HCT116 (cell line): ENCODE measurements around the gene RNF151. TPM values are rescaled to one million over a fixed set of nuclear protein-coding genes. Genes with fewer than 3 reads are reported as not detected.

Source experiments
- ATAC-seq: fragments of 200-7000 bp; cut with Tn5 transposase; 2 replicates; pipeline ENCODE4 v1.9.1; 2020; ENCODE audit warnings: mild to moderate bottlenecking, moderate library complexity
- BruUV-seq: library from RNA; stranded (reverse); fragments of 400-500 nt; replicated peaks from 2 replicates; lab custom pipeline; 2021; lab: Mats Ljungman, UMichigan
- CTCF ChIA-PET: fragments of 300-600 bp; sonication (Branson Sonifier 250); formaldehyde crosslinking; loops from one replicate; lab custom pipeline; 2021; ENCODE audit warnings: antibody characterized with exemption; lab: Charles Lee
- POLR2A ChIA-PET: fragments of 300-600, 350-600 bp; sonication (Branson Sonifier 250); formaldehyde crosslinking; loops from one replicate; lab custom pipeline; 2021; ENCODE audit warnings: antibody characterized with exemption; lab: Charles Lee
- RAD21 ChIA-PET, 2 experiments: fragments of 300-600 bp; sonication (Branson Sonifier 250); formaldehyde crosslinking; loops; one replicate each; lab custom pipeline; 2023; ENCODE audit warnings: low total read pairs in 2 of 2; ENCODE audit not compliant: uncharacterized antibody in 2 of 2, unreplicated experiment in 2 of 2, low non-redundant PET in 1 of 2; lab: Charles Lee
- DNase-seq: peaks from one replicate; pipeline ENCODE4 v3.0.0-alpha.2; 2010; ENCODE audit warnings: low read depth, low spot score
- H2AFZ ChIP-seq: fragments of 200-600 bp; shearing (Covaris generic), sonication (generic); 2 replicates; pipeline ENCODE4 v1.6.1; 2017; ENCODE audit warnings: low read depth, mixed run types, mixed read lengths, antibody characterized with exemption, low read length; ENCODE audit not compliant: poor library complexity, severe bottlenecking
- H3K27ac ChIP-seq: 2 replicates; pipeline ENCODE4 v1.5.1; 2012; ENCODE audit warnings: low read depth, low read length
- H3K27me3 ChIP-seq: fragments of 200-600 bp; sonication (generic); 2 replicates; pipeline ENCODE4 v1.6.1; 2016; ENCODE audit warnings: mixed run types, low read length, mixed read lengths; ENCODE audit not compliant: insufficient read depth
- H3K36me3 ChIP-seq, 2 experiments: fragments of 200-500 bp in 1 of 2; fragments of 200-600 bp in 1 of 2; sonication (Bioruptor generic) in 1 of 2; sonication (generic) in 1 of 2; 2 replicates each; pipeline versions ENCODE4 v1.5.1 to v1.6.1; 2014 to 2016; ENCODE audit warnings: low read length in 2 of 2, inconsistent platforms in 1 of 2, mixed read lengths in 1 of 2, mixed run types in 1 of 2; ENCODE audit not compliant: insufficient read depth in 2 of 2, control insufficient read depth in 1 of 2
- H3K4me1 ChIP-seq, 2 experiments: fragments of 200-600 bp in 1 of 2; sonication (generic) in 1 of 2; 2 replicates each; pipeline versions ENCODE4 v1.5.1 to v1.6.1; 2012 to 2017; ENCODE audit warnings: low read length in 2 of 2, inconsistent platforms in 1 of 2, mild to moderate bottlenecking in 1 of 2, mixed read lengths in 1 of 2, mixed run types in 1 of 2, moderate library complexity in 1 of 2; ENCODE audit not compliant: insufficient read depth in 2 of 2, control insufficient read depth in 1 of 2
- H3K4me2 ChIP-seq: fragments of 200-600 bp; sonication (generic); 2 replicates; pipeline ENCODE4 v1.6.1; 2017; ENCODE audit warnings: mixed run types, low read length, mixed read lengths
- H3K4me3 ChIP-seq, 2 experiments: fragments of 200-600 bp in 1 of 2; sonication (generic) in 1 of 2; replicated peaks in 1 of 2; 2 replicates each; pipeline ENCODE4 v1.5.1; 2011 to 2016; ENCODE audit warnings: low read length in 2 of 2, control low read depth in 1 of 2, low read depth in 1 of 2, mild to moderate bottlenecking in 1 of 2, mixed read lengths in 1 of 2, mixed run types in 1 of 2
- H3K79me2 ChIP-seq: fragments of 200-600 bp; sonication (generic); 2 replicates; pipeline ENCODE4 v1.6.1; 2017; ENCODE audit warnings: mild to moderate bottlenecking, mixed run types, low read length, moderate library complexity, mixed read lengths; ENCODE audit not compliant: insufficient read depth
- H3K9ac ChIP-seq: fragments of 200-600 bp; sonication (generic); 2 replicates; pipeline ENCODE4 v1.6.1; 2016; ENCODE audit warnings: low read length, mixed read lengths
- H3K9me2 ChIP-seq: fragments of 200-600 bp; sonication (generic), shearing (Covaris generic); 2 replicates; pipeline ENCODE4 v1.6.1; 2017; ENCODE audit warnings: mixed run types, mild to moderate bottlenecking, moderate library complexity; ENCODE audit not compliant: insufficient read depth
- H3K9me3 ChIP-seq, 2 experiments: fragments of 200-500 bp in 1 of 2; fragments of 200-600 bp in 1 of 2; sonication (Bioruptor generic) in 1 of 2; sonication (generic) in 1 of 2; 2 replicates each; pipeline ENCODE4 v1.6.1; 2014 to 2017; ENCODE audit warnings: low read length in 2 of 2, mixed read lengths in 2 of 2, inconsistent platforms in 1 of 2, low read depth in 1 of 2, mild to moderate bottlenecking in 1 of 2, mixed run types in 1 of 2, moderate library complexity in 1 of 2; ENCODE audit not compliant: control insufficient read depth in 1 of 2, insufficient read depth in 1 of 2
- H4K20me1 ChIP-seq: fragments of 200-600 bp; sonication (generic), shearing (Covaris generic); 2 replicates; pipeline ENCODE4 v1.6.1; 2017; ENCODE audit warnings: mixed run types, mild to moderate bottlenecking, moderate library complexity; ENCODE audit not compliant: insufficient read depth
- ATF3 ChIP-seq: IDR thresholded peaks from 2 replicates; pipeline ENCODE4 v1.6.1; 2012
- CBX3 ChIP-seq: IDR thresholded peaks from 2 replicates; pipeline ENCODE4 v1.6.1; 2012; ENCODE audit warnings: low read depth
- CEBPB ChIP-seq: IDR thresholded peaks from 2 replicates; pipeline ENCODE4 v1.6.1; 2012; ENCODE audit warnings: low read depth
- CTCF ChIP-seq, 3 experiments: fragments of 200-600 bp in 1 of 3; sonication (generic) in 1 of 3; IDR thresholded peaks in 2 of 3; conservative IDR thresholded peaks in 1 of 3; 2 replicates each; pipeline ENCODE4 v1.5.1; 2012 to 2017; ENCODE audit warnings: low read depth in 2 of 3, low read length in 2 of 3, antibody characterized with exemption in 1 of 3, borderline replicate concordance in 1 of 3, control low read depth in 1 of 3, mild to moderate bottlenecking in 1 of 3, mixed read lengths in 1 of 3, mixed run types in 1 of 3, moderate library complexity in 1 of 3; ENCODE audit not compliant: insufficient read depth in 1 of 3
- EGR1 ChIP-seq: IDR thresholded peaks from 2 replicates; pipeline ENCODE4 v1.6.1; 2012; ENCODE audit warnings: low read depth
- ELF1 ChIP-seq: IDR thresholded peaks from 2 replicates; pipeline ENCODE4 v1.6.1; 2012; ENCODE audit warnings: low read depth, borderline replicate concordance
- EZH2 ChIP-seq: fragments of 200-600 bp; sonication (generic); IDR thresholded peaks from 2 replicates; pipeline ENCODE4 v1.6.1; 2017; ENCODE audit warnings: antibody characterized with exemption, mixed run types
- POLR2A ChIP-seq: IDR thresholded peaks from 2 replicates; pipeline ENCODE4 v1.7.0; 2011; ENCODE audit warnings: borderline replicate concordance; ENCODE audit not compliant: insufficient read depth, insufficient read length; ENCODE audit errors: extremely low read depth
- POLR2AphosphoS5 ChIP-seq: IDR thresholded peaks from 2 replicates; pipeline ENCODE4 v1.6.1; 2011; ENCODE audit warnings: mild to moderate bottlenecking, low read depth, low read length, moderate library complexity
- RAD21 ChIP-seq: IDR thresholded peaks from 2 replicates; pipeline ENCODE4 v1.6.1; 2012; ENCODE audit warnings: low read depth, mild to moderate bottlenecking
- SIN3A ChIP-seq: IDR thresholded peaks from 2 replicates; pipeline ENCODE4 v1.6.1; 2012; ENCODE audit warnings: low read depth
- SP1 ChIP-seq: IDR thresholded peaks from 2 replicates; pipeline ENCODE4 v1.6.1; 2012; ENCODE audit warnings: low read depth
- TCF7L2 ChIP-seq: IDR thresholded peaks from 2 replicates; pipeline ENCODE4 v1.7.0; 2011; ENCODE audit warnings: borderline replicate concordance, inconsistent platforms; ENCODE audit not compliant: insufficient read depth, insufficient read length; ENCODE audit errors: extremely low read depth
- YY1 ChIP-seq: IDR thresholded peaks from 2 replicates; pipeline ENCODE4 v1.6.1; 2011; ENCODE audit warnings: low read length, low read depth, moderate library complexity, mild to moderate bottlenecking; ENCODE audit not compliant: insufficient replicate concordance; ENCODE audit errors: extremely low read depth
- ZBTB33 ChIP-seq: IDR thresholded peaks from 2 replicates; pipeline ENCODE4 v1.6.1; 2011; ENCODE audit warnings: mild to moderate bottlenecking, low read length, moderate library complexity; ENCODE audit not compliant: insufficient replicate concordance; ENCODE audit errors: extremely low read depth
- intact Hi-C: fragments of 100-400 bp; cut with micrococcal nuclease; formaldehyde crosslinking; loops from 2 replicates; pipeline ENCODE4 v1.10.0; 2022
- total RNA-seq: library from RNA; stranded (reverse); gene quantifications from one replicate; pipeline ENCODE4 v1.2.1, GENCODE V29; 2021; ENCODE audit not compliant: unreplicated experiment
- TF ChIP-seq, protein P1 (sequence below): IDR thresholded peaks from 2 replicates; pipeline ENCODE4 v1.6.1; 2012; ENCODE audit warnings: low read depth

RNF151 gene
- total RNA-seq, 1 experiment from 2014 or later: 0.30 TPM

GRCh38 chr16:2013527-2013926, 46.9 kb downstream of the RNF151 start:
- no peaks in the 10 kb centered on the region for H3K36me3 ChIP-seq
- ChIA-PET CTCF (interaction anchor here (1.2 to 1.3 kb wide), 2 partner anchors 9 to 10 kb away, joined by 4 to 5 read pairs; no protein-coding TSS in a partner anchor), POLR2A (no interaction called here), RAD21 (no interaction called here)
- H4K20me1 ChIP-seq: peaks cover 5% of the 10 kb centered on the region; the same call in 1 of the 2 replicates
- DNase-seq (no peak), ATAC-seq (no peak)
- no peak overlapping the region for H3K27ac ChIP-seq
- no peaks in the 10 kb centered on the region for H3K9me3 ChIP-seq
- no peaks in the 10 kb centered on the region for H3K27me3 ChIP-seq
- peaks cover 19% of the 10 kb centered on the region for H3K79me2 ChIP-seq
- BruUV-seq: no TSS peak
- TF ChIP-seq CBX3: no peak
- no peak for TF ChIP-seq POLR2AphosphoS5
- no peak for TF ChIP-seq SP1
- TF ChIP-seq CTCF (IDR thresholded peaks at IDR 0.05 in 2 of 3, conservative IDR thresholded peaks at IDR 0.05 in 1 of 3; ENCODE audit: borderline replicate concordance in 1 of 3, insufficient read depth in 1 of 3, low read depth in 2 of 3, low read length in 2 of 3): no peak
- TF ChIP-seq POLR2A: no peak
- TF ChIP-seq SIN3A: no peak
- TF ChIP-seq ZBTB33: no peak
- TF ChIP-seq, protein P1, sequence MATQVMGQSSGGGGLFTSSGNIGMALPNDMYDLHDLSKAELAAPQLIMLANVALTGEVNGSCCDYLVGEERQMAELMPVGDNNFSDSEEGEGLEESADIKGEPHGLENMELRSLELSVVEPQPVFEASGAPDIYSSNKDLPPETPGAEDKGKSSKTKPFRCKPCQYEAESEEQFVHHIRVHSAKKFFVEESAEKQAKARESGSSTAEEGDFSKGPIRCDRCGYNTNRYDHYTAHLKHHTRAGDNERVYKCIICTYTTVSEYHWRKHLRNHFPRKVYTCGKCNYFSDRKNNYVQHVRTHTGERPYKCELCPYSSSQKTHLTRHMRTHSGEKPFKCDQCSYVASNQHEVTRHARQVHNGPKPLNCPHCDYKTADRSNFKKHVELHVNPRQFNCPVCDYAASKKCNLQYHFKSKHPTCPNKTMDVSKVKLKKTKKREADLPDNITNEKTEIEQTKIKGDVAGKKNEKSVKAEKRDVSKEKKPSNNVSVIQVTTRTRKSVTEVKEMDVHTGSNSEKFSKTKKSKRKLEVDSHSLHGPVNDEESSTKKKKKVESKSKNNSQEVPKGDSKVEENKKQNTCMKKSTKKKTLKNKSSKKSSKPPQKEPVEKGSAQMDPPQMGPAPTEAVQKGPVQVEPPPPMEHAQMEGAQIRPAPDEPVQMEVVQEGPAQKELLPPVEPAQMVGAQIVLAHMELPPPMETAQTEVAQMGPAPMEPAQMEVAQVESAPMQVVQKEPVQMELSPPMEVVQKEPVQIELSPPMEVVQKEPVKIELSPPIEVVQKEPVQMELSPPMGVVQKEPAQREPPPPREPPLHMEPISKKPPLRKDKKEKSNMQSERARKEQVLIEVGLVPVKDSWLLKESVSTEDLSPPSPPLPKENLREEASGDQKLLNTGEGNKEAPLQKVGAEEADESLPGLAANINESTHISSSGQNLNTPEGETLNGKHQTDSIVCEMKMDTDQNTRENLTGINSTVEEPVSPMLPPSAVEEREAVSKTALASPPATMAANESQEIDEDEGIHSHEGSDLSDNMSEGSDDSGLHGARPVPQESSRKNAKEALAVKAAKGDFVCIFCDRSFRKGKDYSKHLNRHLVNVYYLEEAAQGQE: no peak
- no peak for TF ChIP-seq ATF3
- TF ChIP-seq YY1: no peak
- no peak for TF ChIP-seq RAD21
- TF ChIP-seq CEBPB: no peak
- TF ChIP-seq ELF1: no peak
- no peak for TF ChIP-seq TCF7L2
- TF ChIP-seq EGR1: no peak
- TF ChIP-seq EZH2: no peak
- H3K9me2 ChIP-seq: no peaks in the 10 kb centered on the region
- no peak overlapping the region for H3K9ac ChIP-seq
- H2AFZ ChIP-seq: no peak overlapping the region
- no peak overlapping the region for H3K4me2 ChIP-seq
- peaks cover 18 to 35% of the 10 kb centered on the region in 2 experiments for H3K4me1 ChIP-seq
- no peak overlapping the region for H3K4me3 ChIP-seq
- intact Hi-C loops: no loop called here
